Measurements from ENCODE around the gene CSNK2A2. TPM values are rescaled to one million over a fixed set of nuclear protein-coding genes. Genes with fewer than 3 reads are reported as not detected.

CSNK2A2 gene
- total and polyA plus RNA-seq, 10 of the 15 experiments (the other 5 are each of a cell fraction or from before 2014, with no cell fraction given): 17.4 to 79.1 (median 29.4) TPM

DNA sequence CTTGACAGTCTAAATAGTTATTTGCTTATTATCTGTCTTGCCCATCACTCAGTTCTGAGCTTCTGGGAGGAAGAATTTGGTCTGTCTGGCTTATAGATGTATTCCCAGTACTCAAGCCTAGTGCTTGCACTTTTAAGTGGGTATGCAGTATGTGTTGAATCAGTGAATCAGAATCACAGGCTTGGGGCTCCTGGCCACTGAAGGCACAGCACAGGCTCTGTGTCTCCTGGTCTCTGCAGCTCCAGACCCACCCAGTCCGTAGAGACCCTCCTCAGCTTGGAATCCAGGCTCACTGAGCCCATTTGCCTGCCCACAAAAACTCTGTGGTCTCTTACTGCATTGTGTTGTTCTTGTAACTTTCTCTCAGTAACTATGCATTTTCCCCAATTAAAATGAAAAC is 49.4 kb downstream of the CSNK2A2 start:
- H3K4me2 ChIP-seq (ENCODE audit: control insufficient read depth, insufficient read depth): no peak overlapping the region
- DNase-seq (ENCODE audit: low read depth, low spot score): no peak
- ATAC-seq: no peak
- no peak overlapping the region for H3K27ac ChIP-seq (ENCODE audit: control insufficient read depth, insufficient read depth)
- TF ChIP-seq PAX8 (IDR thresholded peaks at IDR 0.05) (no peak), IKZF2 (IDR thresholded peaks at IDR 0.05) (no peak), MEF2B (IDR thresholded peaks at IDR 0.05; ENCODE audit: partially characterized antibody, poor library complexity, severe bottlenecking) (no peak), NFYA (IDR thresholded peaks at IDR 0.05; ENCODE audit: borderline replicate concordance, low read depth, low read length) (no peak), CHD4 (IDR thresholded peaks at IDR 0.05) (no peak), SMC3 (IDR thresholded peaks at IDR 0.05; ENCODE audit: borderline replicate concordance, low read length) (no peak), ZNF274 (IDR thresholded peaks at IDR 0.05; ENCODE audit: insufficient read depth, insufficient read length) (no peak), LARP7 (IDR thresholded peaks at IDR 0.05) (no peak), BCL11A (IDR thresholded peaks at IDR 0.05; ENCODE audit: low read depth, low read length) (no peak), SPI1 (IDR thresholded peaks at IDR 0.05; ENCODE audit: borderline replicate concordance, insufficient read depth, low read depth, low read length) (no peak)
- TF ChIP-seq, protein P1, sequence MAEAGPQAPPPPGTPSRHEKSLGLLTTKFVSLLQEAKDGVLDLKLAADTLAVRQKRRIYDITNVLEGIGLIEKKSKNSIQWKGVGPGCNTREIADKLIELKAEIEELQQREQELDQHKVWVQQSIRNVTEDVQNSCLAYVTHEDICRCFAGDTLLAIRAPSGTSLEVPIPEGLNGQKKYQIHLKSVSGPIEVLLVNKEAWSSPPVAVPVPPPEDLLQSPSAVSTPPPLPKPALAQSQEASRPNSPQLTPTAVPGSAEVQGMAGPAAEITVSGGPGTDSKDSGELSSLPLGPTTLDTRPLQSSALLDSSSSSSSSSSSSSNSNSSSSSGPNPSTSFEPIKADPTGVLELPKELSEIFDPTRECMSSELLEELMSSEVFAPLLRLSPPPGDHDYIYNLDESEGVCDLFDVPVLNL (IDR thresholded peaks at IDR 0.05; ENCODE audit: low read depth, low read length): no peak
- TF ChIP-seq, protein P2, sequence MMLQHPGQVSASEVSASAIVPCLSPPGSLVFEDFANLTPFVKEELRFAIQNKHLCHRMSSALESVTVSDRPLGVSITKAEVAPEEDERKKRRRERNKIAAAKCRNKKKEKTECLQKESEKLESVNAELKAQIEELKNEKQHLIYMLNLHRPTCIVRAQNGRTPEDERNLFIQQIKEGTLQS (IDR thresholded peaks at IDR 0.05; ENCODE audit: borderline replicate concordance, extremely low read depth, low read depth, low read length): no peak
- TF ChIP-seq, protein P3, sequence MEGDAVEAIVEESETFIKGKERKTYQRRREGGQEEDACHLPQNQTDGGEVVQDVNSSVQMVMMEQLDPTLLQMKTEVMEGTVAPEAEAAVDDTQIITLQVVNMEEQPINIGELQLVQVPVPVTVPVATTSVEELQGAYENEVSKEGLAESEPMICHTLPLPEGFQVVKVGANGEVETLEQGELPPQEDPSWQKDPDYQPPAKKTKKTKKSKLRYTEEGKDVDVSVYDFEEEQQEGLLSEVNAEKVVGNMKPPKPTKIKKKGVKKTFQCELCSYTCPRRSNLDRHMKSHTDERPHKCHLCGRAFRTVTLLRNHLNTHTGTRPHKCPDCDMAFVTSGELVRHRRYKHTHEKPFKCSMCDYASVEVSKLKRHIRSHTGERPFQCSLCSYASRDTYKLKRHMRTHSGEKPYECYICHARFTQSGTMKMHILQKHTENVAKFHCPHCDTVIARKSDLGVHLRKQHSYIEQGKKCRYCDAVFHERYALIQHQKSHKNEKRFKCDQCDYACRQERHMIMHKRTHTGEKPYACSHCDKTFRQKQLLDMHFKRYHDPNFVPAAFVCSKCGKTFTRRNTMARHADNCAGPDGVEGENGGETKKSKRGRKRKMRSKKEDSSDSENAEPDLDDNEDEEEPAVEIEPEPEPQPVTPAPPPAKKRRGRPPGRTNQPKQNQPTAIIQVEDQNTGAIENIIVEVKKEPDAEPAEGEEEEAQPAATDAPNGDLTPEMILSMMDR (IDR thresholded peaks at IDR 0.05 in 2 of 3, conservative IDR thresholded peaks at IDR 0.05 in 1 of 3; ENCODE audit: control insufficient read depth in 2 of 3, extremely low read depth in 1 of 3, insufficient read depth in 1 of 3, low read depth in 3 of 3, low read length in 3 of 3): no peak
- H3K4me3 ChIP-seq: no peak overlapping the region
- RAD21 ChIA-PET (ENCODE audit: unreplicated experiment): no interaction called here
- intact Hi-C loops (cut with micrococcal nuclease; ENCODE audit: unreplicated experiment) (no loop called here), in situ Hi-C loops (cut with MboI) (no loop called here)
- H3K79me2 ChIP-seq (ENCODE audit: control insufficient read depth, insufficient read depth, low read length): no peaks in the 10 kb centered on the region
- no peaks in the 10 kb centered on the region for H3K9me3 ChIP-seq (replicated peaks; ENCODE audit: control insufficient read depth, insufficient read depth, low read length)
- H3K4me1 ChIP-seq (ENCODE audit: control insufficient read depth, insufficient read depth, low read length): no peaks in the 10 kb centered on the region
- BruUV-seq (replicated peaks): no TSS peak
- 0% methylated on average over 1 of the region's 1 CpG for WGBS (ENCODE audit: insufficient coverage, insufficient replicate concordance, low lambda C conversion rate, missing lambda C conversion rate)
- H2AFZ ChIP-seq (ENCODE audit: control insufficient read depth, low read depth, low read length): no peak overlapping the region
- H3K9ac ChIP-seq (ENCODE audit: control insufficient read depth, insufficient read depth, low read length): no peak overlapping the region
- POLR2A ChIA-PET: no interaction called here
- SMC1A ChIA-PET (ENCODE audit: uncharacterized antibody, unreplicated experiment): no interaction called here
- H3K27me3 ChIP-seq (replicated peaks in 1 of 2; ENCODE audit: control insufficient read depth in 2 of 2, insufficient read depth in 2 of 2, low read length in 1 of 2): no peaks in the 10 kb centered on the region
- no peaks in the 10 kb centered on the region for H4K20me1 ChIP-seq (ENCODE audit: control insufficient read depth, insufficient read depth)
- CTCF ChIA-PET: no interaction called here
- H3K36me3 ChIP-seq (ENCODE audit: control insufficient read depth in 2 of 2, insufficient read depth in 2 of 2, low read length in 1 of 2): no peaks in the 10 kb centered on the region
- no peak for FAIRE-seq

Measured in GM12878 (cell line).